Brain pericyte (primary cell): Measurements from ENCODE around the gene RRP8.

Source experiments
- DNase-seq: peaks from one replicate; pipeline ENCODE4 v3.0.0-alpha.2; 2012; ENCODE audit warnings: low read depth, low spot score

The RRP8 gene

DNA sequence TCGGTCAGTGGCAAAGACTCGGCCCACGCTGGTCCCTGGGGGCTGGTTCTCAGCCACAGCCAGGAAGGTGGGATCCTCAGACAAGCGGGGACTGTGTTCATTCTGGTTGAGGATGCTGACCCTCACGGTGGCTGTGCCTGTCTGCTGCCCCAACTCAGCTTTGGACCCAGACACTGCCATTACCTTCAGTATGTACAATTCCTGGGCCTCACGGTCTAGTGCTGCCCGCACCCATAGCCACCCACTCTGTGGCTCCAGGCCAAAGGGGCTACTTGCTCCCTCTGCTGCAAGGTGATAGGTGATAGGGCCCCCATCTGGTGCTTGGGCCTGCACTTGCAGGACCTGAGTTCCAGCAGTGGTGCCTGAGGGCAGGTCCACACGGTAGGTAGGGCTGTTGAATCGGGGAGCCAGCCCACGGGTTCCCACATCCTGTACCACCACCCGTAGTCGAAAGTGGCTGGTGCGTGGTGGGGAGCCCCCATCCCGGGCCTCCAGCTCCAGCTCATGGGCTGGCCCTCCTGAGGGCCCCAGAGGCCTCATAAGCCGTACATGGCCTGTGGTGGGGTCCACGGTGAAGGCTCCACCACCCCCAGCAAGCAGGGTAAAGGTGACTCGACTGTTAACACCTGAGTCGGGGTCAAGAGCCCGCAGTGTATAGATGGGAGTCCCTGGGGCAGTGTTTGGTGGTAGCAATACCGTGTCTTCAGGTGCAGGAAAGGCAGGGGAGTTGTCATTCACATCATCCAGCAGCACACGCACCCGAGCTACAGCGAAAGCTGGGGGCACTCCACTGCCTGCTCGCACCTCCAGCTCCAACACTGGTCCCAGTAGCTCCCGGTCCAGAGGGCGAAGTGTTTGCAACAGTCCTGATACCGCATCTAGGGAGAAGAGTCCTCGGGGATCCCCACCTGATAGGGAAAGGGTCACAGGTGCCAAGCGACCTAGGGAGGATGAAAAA lies 29.0 kb upstream of the RRP8 start:
- DNase-seq, result no peak

DNA sequence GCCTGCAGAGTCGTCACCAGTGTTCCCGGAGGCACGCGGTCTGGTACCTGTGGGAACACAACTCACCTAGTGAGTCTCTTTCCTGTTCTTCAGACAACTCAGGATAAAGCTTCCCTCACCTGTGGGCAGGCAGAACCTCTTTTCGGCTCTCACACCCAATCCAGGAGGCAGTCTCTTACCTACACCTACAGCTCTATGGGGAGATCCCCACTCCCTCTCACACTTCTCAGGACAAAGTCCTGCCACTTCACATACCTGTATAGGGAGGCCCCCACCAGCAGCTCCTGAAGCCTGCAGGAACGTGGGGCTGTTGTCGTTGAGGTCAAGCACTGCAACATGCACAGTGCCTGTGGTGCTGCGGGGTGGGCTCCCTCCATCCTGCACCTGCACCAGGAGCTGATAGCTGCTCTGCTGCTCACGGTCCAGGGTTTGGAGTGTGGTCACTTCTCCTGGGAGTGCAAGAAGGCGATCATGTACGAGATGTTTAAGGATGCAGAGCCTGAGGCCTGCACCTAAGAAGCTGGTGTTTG lies 28.0 kb upstream of the RRP8 start:
- DNase-seq, result no peak

- no peak for DNase-seq
Observed at GRCh38 chr11:6630632-6631291, 27.3 kb upstream of the RRP8 start.

- DNase-seq, result no peak
Observed at GRCh38 chr11:6629892-6630631, 26.6 kb upstream of the RRP8 start.

- no peak for DNase-seq
Observed at GRCh38 chr11:6629573-6629891, 26.1 kb upstream of the RRP8 start.

- no peak for DNase-seq
Observed at GRCh38 chr11:6628526-6628925, 25.1 kb upstream of the RRP8 start.

DNA sequence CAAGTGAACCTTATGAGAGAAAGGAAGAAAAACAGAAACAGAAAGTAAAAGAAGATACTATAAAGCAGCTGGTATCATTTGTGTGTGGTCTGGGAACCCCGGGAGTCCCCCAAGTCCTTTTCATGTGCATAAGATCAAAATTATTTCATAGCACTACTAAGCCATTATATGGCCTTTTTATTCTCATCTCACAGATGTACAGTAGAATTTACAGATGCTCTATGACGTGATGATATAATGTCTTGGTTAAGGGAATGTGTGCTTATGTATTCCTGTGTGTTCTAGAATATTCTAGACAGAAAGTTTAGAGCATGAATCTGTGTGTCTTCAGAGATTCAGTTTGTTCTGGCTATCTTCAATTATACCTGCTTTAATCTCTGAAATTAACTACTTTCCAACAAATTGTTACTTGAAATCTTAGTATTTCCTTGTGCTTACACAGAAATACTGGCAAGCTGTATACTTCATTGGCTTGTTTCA lies 24.4 kb upstream of the RRP8 start:
- DNase-seq, result no peak

DNA sequence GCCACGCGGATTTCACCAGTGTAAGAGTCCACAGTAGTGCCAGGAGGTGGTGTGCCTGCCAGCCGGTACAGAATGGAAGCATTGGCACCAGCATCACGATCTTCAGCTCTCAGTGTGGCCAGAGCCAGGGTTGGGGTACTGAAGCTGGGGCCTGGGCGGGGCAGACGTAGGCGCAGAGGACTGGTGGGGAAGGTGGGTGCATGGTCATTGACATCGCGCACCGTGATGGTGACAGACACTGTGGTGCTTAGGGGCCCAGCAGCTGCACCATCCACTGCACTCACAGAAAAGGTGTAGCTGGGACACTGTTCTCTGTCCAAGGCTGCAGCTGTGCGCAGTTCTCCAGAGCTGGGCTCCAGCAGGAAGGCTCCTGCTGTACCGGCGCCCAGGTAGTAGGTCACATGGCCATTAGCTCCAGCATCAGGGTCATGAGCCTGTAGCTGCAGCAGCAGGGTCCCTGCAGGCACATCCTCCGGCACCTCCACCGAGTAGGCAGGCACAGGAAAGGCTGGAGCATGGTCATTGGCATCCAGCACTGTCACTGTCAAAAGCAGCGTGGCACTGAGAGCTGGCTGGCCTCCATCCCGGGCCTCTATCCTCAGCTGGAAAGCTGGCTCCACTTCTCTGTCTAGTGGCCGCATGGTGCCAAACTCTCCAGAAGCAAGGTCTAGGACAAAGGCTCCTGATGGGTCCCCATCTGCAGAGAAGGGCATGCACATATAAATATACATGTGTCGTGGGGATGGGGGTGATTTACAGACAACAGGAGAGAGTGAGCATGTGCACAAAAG lies 23.8 kb upstream of the RRP8 start:
- DNase-seq, result no peak

DNA sequence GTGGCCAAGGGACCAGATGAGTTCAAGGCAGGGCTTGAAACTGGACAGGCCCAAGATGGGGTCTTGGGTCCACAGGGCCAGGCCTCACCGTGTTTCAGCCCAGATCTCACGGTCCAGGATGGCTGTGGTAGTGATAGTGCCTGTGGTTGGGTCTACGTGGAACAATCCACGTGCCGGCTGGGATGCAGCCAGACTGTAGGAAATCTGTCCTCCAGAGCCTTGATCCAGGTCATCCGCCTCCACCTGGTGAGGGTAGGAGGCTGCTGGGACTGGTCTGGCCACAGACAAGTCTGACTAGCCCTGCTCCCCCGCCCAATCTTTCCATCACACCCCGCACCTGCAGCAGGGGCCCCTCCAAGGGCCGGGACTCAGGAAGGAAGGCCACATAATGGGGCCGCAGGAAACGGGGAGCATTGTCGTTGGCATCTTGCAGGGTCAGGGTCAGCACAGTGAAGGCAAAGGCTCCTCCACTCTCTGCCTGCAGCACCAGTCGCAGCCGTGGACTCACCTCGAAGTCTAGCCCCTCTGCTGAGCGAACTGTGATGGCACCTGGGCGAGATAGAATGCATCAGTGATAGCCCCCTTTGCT lies 22.5 kb upstream of the RRP8 start:
- no peak for DNase-seq

DNA sequence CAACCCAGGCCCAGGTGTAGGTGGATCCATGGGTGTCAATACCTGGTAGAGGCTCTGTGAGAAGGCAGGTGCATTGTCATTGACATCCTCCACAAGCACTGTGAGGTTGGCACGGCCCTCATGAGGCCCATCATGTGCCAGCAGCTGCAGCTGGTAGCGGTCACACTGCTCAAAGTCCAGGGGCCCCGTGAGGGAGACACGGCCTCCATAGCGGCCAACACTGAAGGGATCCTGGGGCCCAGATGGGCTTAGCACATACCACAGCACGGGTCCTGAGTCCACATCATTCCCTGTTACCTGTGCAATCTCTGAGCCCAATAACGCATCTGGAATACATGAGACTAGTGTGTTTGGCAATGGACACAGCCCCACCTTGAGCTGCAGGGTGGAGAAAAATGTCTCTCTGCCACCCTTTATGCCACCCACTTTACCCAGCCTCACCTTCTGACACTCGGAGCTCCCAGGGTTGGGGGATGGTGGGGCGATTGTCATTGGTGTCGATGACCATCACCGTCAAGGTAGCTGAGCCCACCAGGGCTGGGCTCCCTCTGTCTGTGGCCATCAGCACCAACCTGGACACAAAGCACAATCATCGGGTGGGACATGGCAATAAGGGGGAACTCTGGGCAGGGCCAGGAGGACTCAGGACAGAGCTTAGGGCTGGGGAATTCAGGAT lies 21.9 kb upstream of the RRP8 start:
- DNase-seq, result no peak

DNA sequence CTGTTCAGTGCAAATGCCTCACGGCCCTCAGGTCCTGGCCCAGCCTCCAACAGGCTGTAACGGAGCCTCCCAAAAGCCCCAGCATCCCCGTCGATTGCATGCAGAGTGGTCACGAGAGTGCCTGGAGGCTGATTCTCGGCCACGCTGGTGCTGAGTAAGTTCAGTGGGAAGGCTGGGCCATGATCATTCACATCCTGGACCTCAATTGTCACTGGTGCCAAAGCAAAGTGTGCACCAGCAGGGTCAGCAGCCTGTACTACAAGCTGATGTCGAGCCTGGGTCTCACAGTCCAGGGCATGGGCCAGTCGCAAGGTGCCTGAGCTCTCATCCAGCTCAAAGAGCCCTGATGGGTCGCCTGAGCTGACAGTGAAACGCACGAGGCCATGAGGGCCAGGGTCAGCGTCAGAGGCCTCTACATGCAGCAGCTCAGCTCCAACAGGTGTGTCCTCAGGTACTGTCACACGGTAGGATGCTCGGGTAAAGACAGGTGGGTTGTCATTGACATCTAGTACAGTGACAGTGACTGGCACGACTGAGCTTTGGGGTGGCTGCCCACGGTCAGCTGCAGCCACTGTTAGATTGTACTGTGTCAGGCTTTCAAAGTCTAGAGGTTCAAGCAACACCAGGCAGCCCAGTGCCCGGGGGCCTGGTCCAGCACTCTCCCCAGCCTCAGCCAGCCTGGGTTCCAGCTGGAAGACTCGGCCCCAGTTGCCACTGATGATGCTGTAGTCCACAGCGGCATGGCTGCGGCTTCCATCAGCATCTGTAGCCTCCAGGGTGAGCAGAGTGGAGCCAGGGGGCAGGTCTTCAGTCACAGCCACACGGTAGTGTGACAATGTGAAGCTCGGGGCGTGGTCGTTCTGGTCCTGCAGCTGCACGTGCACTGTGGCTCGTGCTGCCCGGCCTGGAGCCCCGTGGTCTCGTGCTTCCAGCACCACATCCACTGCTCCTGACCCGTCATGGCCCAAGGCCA lies 20.3 kb upstream of the RRP8 start:
- no peak for DNase-seq

- no peak for DNase-seq
Observed at GRCh38 chr11:6622261-6623171, 19.1 kb upstream of the RRP8 start.

- DNase-seq, result no peak
Observed at GRCh38 chr11:6621711-6622211, 18.3 kb upstream of the RRP8 start.

DNA sequence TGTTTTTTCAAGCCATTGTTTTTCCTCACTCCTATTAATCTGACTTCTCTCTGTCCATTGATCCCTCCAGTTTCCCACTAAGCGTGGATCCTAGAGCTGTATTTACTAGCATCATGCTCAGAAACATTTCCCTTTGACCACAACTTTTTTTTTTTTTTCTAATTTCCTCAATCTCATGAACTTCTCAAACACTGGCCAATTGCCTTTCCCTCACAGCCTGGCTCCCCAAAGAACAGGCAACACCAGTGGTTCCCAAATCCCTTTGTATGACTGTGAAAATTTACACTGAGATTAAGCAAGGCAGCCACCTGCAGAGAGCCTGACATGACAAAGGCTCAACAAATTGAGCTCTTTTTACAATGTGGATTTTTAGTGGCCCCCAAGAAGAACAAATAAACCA lies 17.2 kb upstream of the RRP8 start:
- DNase-seq, result no peak

DNA sequence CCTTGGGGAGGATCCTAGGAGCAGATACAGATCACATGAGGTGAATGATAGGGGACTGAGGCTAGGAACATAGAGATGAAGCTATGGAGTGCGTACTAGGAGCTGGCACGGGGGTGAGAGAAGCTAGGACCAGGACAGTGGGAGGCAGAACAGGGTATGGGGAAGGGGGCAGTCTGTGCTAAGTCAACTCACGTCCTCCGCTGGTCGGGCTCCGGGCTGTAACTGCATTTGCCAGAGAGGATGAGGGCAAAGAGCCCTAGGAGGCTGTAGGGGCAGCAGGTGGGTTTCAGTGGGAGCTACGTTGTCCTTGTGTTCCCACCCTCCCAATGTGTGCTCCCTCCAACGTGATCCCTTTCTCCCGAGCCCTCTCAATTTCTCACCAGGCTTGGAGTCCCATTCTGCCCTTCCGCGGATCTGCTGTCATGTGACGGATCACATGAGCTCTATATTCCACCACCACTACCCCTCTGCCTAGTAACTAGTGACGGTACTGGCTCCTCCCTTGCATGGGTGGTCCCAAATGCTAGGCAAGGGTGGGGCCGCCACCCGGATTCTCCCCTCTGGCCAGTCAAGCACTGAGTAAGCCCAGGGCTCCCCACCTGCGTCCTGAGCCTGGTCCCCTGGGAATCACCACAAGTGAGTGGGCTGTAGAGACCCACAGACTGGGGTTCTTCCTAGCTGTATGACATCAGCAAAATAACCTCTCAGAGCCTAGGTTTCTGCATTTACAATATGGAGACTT lies 15.8 kb upstream of the RRP8 start, which contains the start of gene TPP1:
TSS of gene TPP1 (minus strand) at position 419 of the 742 bp plus-strand sequence. CDS start at position 397, 22 bp downstream.
- DNase-seq, result peak; percentile 83

DNA sequence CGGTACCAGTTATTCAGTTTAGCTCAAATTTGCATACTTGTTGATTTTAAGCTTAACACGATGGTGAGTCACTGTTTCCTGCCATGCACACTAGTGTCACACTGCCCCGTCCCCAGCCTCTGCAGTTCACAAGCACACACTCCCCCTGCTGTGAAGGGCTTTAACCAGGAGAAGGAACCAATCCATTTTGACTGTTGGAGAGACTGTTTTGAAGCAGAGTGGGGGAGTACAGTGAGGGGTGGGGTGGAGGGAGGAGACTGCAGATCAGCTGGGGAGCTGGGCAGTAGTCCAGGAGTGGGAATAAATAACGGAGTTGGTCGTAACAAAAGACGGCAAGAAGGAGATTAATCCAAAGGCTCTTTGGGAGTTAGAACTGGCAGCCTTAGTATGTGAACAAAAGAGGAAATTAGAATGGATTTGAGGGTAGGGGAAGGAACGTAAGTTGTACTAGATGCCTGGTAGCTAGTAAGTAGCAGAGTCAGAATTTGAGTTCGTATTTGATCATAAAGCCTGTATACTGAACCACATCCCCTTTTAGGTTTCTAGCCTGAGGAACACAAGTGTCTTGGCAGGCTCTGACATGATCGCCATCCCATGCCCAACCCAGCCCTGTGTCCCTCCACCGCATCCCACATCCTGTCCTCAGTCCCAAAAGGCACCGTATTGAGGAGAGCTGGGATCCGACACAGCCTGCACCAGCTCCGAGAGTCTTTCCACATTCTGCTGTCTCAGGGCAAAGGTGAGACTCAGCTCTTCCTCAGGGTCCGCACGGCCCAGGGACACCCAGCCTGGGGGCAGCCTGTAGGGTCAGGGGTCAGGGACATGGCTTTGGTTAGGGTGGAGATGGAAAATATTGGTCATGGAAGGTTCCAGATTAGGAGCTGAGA lies 14.9 kb upstream of the RRP8 start:
- DNase-seq, result no peak
